OCI-LY7 (cell line): ENCODE measurements around the gene STARD3. TPM values are rescaled to one million over a fixed set of nuclear protein-coding genes. Genes with fewer than 3 reads are reported as not detected.

Experiments
- BruUV-seq: library from RNA; stranded (reverse); fragments of 400-500 nt; replicated peaks from 2 replicates; lab custom pipeline; 2021; lab: Mats Ljungman, UMichigan
- CTCF ChIA-PET: fragments of 300-600 bp; sonication (Branson Sonifier 250); formaldehyde crosslinking; loops from one replicate; lab custom pipeline; 2022; ENCODE audit warnings: antibody characterized with exemption; ENCODE audit not compliant: unreplicated experiment; lab: Charles Lee
- POLR2A ChIA-PET: fragments of 300-600 bp; sonication (Branson Sonifier 250); formaldehyde crosslinking; loops from one replicate; lab custom pipeline; 2022; ENCODE audit warnings: antibody characterized with exemption; lab: Charles Lee
- DNase-seq: peaks from one replicate; pipeline ENCODE4 v3.0.0-alpha.2; 2015; ENCODE audit warnings: low spot score
- H2AFZ ChIP-seq: fragments of 200-600 bp; sonication (generic), shearing (Covaris generic); 2 replicates; pipeline ENCODE4 v1.6.1; 2014; ENCODE audit warnings: mild to moderate bottlenecking, antibody characterized with exemption, low read length, moderate library complexity
- H3K27ac ChIP-seq: fragments of 200-600 bp; sonication (generic); 2 replicates; pipeline ENCODE4 v1.5.1; 2014; ENCODE audit warnings: mixed run types, low read depth, mild to moderate bottlenecking, moderate library complexity, low read length, inconsistent platforms; ENCODE audit not compliant: poor library complexity, severe bottlenecking
- H3K36me3 ChIP-seq: fragments of 200-600 bp; sonication (generic); 2 replicates; pipeline ENCODE4 v1.6.1; 2014; ENCODE audit warnings: mild to moderate bottlenecking, antibody characterized with exemption, low read length, moderate library complexity, mixed read lengths; ENCODE audit not compliant: insufficient read depth
- H3K4me1 ChIP-seq: fragments of 200-600 bp; sonication (generic); 2 replicates; pipeline ENCODE4 v1.5.1; 2014; ENCODE audit warnings: mild to moderate bottlenecking, low read length; ENCODE audit not compliant: insufficient read depth, poor library complexity, severe bottlenecking
- H3K4me2 ChIP-seq: fragments of 200-600 bp; sonication (generic); 2 replicates; pipeline ENCODE4 v1.6.1; 2014; ENCODE audit warnings: mild to moderate bottlenecking, low read length
- H3K4me3 ChIP-seq: fragments of 200-600 bp; sonication (generic); 2 replicates; pipeline ENCODE4 v1.5.1; 2014; ENCODE audit warnings: mild to moderate bottlenecking, low read depth, low read length; ENCODE audit not compliant: poor library complexity, severe bottlenecking
- H3K79me2 ChIP-seq: fragments of 200-600 bp; sonication (generic); 2 replicates; pipeline ENCODE4 v1.6.1; 2016; ENCODE audit warnings: low read depth, mild to moderate bottlenecking, low read length, moderate library complexity, mixed read lengths; ENCODE audit not compliant: insufficient read depth
- H3K9me2 ChIP-seq: fragments of 200-600 bp; sonication (generic); 2 replicates; pipeline ENCODE4 v1.6.1; 2016; ENCODE audit warnings: mild to moderate bottlenecking, low read length, mixed read lengths; ENCODE audit not compliant: insufficient read depth
- H3K9me3 ChIP-seq: fragments of 200-600 bp; sonication (generic); 2 replicates; pipeline ENCODE4 v1.6.1; 2014; ENCODE audit warnings: mild to moderate bottlenecking, mixed run types, low read length, mixed read lengths
- H4K20me1 ChIP-seq: fragments of 200-600 bp; sonication (generic); 2 replicates; pipeline ENCODE4 v1.6.1; 2014; ENCODE audit warnings: mild to moderate bottlenecking, antibody characterized with exemption, low read length, moderate library complexity, mixed read lengths; ENCODE audit not compliant: insufficient read depth
- CTCF ChIP-seq: fragments of 200-600 bp; sonication (generic); conservative IDR thresholded peaks from 2 replicates; pipeline ENCODE4 v1.5.1; 2014; ENCODE audit warnings: mild to moderate bottlenecking, antibody characterized with exemption, low read length, moderate library complexity, mixed read lengths
- EZH2phosphoT487 ChIP-seq: fragments of 200-600 bp; sonication (generic); IDR thresholded peaks from 2 replicates; pipeline ENCODE4 v1.6.1; 2018; ENCODE audit warnings: low read depth, borderline replicate concordance, mild to moderate bottlenecking, mixed run types, antibody characterized with exemption, low read length, moderate library complexity, mixed read lengths
- intact Hi-C: fragments of 100-400 bp; cut with micrococcal nuclease; formaldehyde crosslinking; loops from one replicate; pipeline ENCODE4 v1.10.0; 2022; ENCODE audit not compliant: unreplicated experiment
- total RNA-seq, 2 experiments: library from RNA; depleted of rRNA in 1 of 2; stranded (reverse); fragments of >200 nt in 1 of 2; shearing (Covaris generic) in 1 of 2; gene quantifications; 2 replicates each; pipeline ENCODE4 v1.2.3, GENCODE V29; 2014 to 2022

The STARD3 gene
- total RNA-seq, 2 experiments from 2014 or later: 36.5 to 54.2 TPM

GRCh38 chr17:39677542-39678339 is 40.8 kb downstream of the STARD3 start:
- H3K4me1 ChIP-seq: peaks cover 41% of the 10 kb centered on the region
- no peak overlapping the region for H3K4me2 ChIP-seq
- H3K9me2 ChIP-seq: no peaks in the 10 kb centered on the region
- H3K79me2 ChIP-seq: no peaks in the 10 kb centered on the region
- no peak overlapping the region for H2AFZ ChIP-seq
- no peak overlapping the region for H3K4me3 ChIP-seq
- ChIA-PET POLR2A (no interaction called here), CTCF (no interaction called here)
- intact Hi-C loops: no loop called here
- no peaks in the 10 kb centered on the region for H3K9me3 ChIP-seq
- DNase-seq: no peak
- H4K20me1 ChIP-seq: no peaks in the 10 kb centered on the region
- no TSS peak for BruUV-seq
- no peak overlapping the region for H3K27ac ChIP-seq
- TF ChIP-seq EZH2phosphoT487 (no peak), CTCF (no peak)
- H3K36me3 ChIP-seq: no peaks in the 10 kb centered on the region

GRCh38 chr17:39678340-39679116 is 41.6 kb downstream of the STARD3 start:
- Histone ChIP-seq H3K36me3 (no peaks in the 10 kb centered on the region), H3K27ac (no peak overlapping the region), H4K20me1 (no peaks in the 10 kb centered on the region), H3K4me3 (no peak overlapping the region), H2AFZ (no peak overlapping the region; the same call in 1 of the 2 replicates), H3K79me2 (no peaks in the 10 kb centered on the region), H3K9me3 (no peaks in the 10 kb centered on the region), H3K4me2 (no peak overlapping the region), H3K9me2 (no peaks in the 10 kb centered on the region), H3K4me1 (peaks cover 41% of the 10 kb centered on the region)
- no TSS peak for BruUV-seq
- ChIA-PET POLR2A (no interaction called here), CTCF (no interaction called here)
- intact Hi-C loops: no loop called here
- no peak for DNase-seq
- TF ChIP-seq EZH2phosphoT487 (no peak), CTCF (peak; percentile 43; the same call in 1 of the 2 replicates)
